WTC11 (cell line): ENCODE measurements around the gene FLRT1. TPM values are rescaled to one million over a fixed set of nuclear protein-coding genes. Genes with fewer than 3 reads are reported as not detected.

Source experiments
- ATAC-seq: fragments of 200-7000 bp; cut with Tn5 transposase; 2 replicates; pipeline ENCODE4 v1.10.0; 2021; ENCODE audit warnings: mild to moderate bottlenecking, moderate library complexity
- CTCF ChIA-PET: fragments of 300-600 bp; sonication (Branson Sonifier 250); formaldehyde crosslinking; loops from one replicate; lab custom pipeline; 2021; ENCODE audit warnings: antibody characterized with exemption; lab: Charles Lee
- POLR2A ChIA-PET: fragments of 350-600 bp; sonication (Branson Sonifier 250); formaldehyde crosslinking; loops from one replicate; lab custom pipeline; 2021; ENCODE audit warnings: antibody characterized with exemption; lab: Charles Lee
- DNase-seq: peaks from one replicate; pipeline ENCODE4 v3.0.0; 2021; ENCODE audit warnings: low spot score
- H3K27ac Mint-ChIP-seq: 2 replicates; pipeline ENCODE4 v1.8.0; 2021; ENCODE audit warnings: mixed read lengths
- H3K27me3 Mint-ChIP-seq: 2 replicates; pipeline ENCODE4 v1.8.0; 2021; ENCODE audit warnings: low read depth, mild to moderate bottlenecking, moderate library complexity, mixed read lengths
- H3K36me3 Mint-ChIP-seq: 2 replicates; pipeline ENCODE4 v1.8.0; 2021; ENCODE audit warnings: mixed read lengths
- H3K4me1 Mint-ChIP-seq: 2 replicates; pipeline ENCODE4 v1.8.0; 2022; ENCODE audit warnings: mixed read lengths
- H3K4me3 Mint-ChIP-seq: 2 replicates; pipeline ENCODE4 v1.8.0; 2021; ENCODE audit warnings: mild to moderate bottlenecking, moderate library complexity, mixed read lengths
- H3K9me3 Mint-ChIP-seq: 2 replicates; pipeline ENCODE4 v1.8.0; 2021; ENCODE audit warnings: mixed read lengths
- AR ChIP-seq: fragments of 250-450 bp; sonication (Bioruptor Pico); IDR thresholded peaks from 2 replicates; pipeline ENCODE4 v1.9.0; 2021; ENCODE audit warnings: mild to moderate bottlenecking
- ATF2 ChIP-seq: sonication (generic); formaldehyde crosslinking; IDR thresholded peaks from 2 replicates; pipeline ENCODE4 v1.8.1; 2022; ENCODE audit warnings: low read depth, missing genetic modification reagents, borderline replicate concordance
- ATF3 ChIP-seq: sonication (generic); formaldehyde crosslinking; conservative IDR thresholded peaks from 2 replicates; pipeline ENCODE4 v1.8.1; 2022; ENCODE audit warnings: mild to moderate bottlenecking, missing genetic modification reagents
- E2F5 ChIP-seq: sonication (generic); formaldehyde crosslinking; IDR thresholded peaks from 2 replicates; pipeline ENCODE4 v1.8.1; 2022; ENCODE audit warnings: mild to moderate bottlenecking, moderate library complexity, missing genetic modification reagents
- FOXK1 ChIP-seq: sonication (generic); formaldehyde crosslinking; IDR thresholded peaks from 2 replicates; pipeline ENCODE4 v1.8.0; 2022; ENCODE audit warnings: mild to moderate bottlenecking, moderate library complexity, missing genetic modification reagents
- MXD4 ChIP-seq: fragments of 250-450 bp; sonication (Bioruptor Pico); IDR thresholded peaks from 2 replicates; pipeline ENCODE4 v1.8.0; 2021; ENCODE audit warnings: mild to moderate bottlenecking, moderate library complexity, borderline replicate concordance
- MYBL2 ChIP-seq: sonication (generic); formaldehyde crosslinking; IDR thresholded peaks from 2 replicates; pipeline ENCODE4 v1.8.1; 2023; ENCODE audit warnings: mild to moderate bottlenecking, moderate library complexity, missing genetic modification reagents
- PREB ChIP-seq: sonication (generic); formaldehyde crosslinking; IDR thresholded peaks from 2 replicates; pipeline ENCODE4 v1.8.1; 2022; ENCODE audit warnings: mild to moderate bottlenecking, missing genetic modification reagents, moderate library complexity, borderline replicate concordance
- TEAD1 ChIP-seq: sonication (generic); formaldehyde crosslinking; IDR thresholded peaks from 2 replicates; pipeline ENCODE4 v1.8.0; 2022; ENCODE audit warnings: mild to moderate bottlenecking, missing genetic modification reagents
- USF1 ChIP-seq: sonication (generic); formaldehyde crosslinking; IDR thresholded peaks from 2 replicates; pipeline ENCODE4 v1.8.0; 2022; ENCODE audit warnings: mild to moderate bottlenecking, missing genetic modification reagents
- ZNF121 ChIP-seq: sonication (generic); formaldehyde crosslinking; IDR thresholded peaks from 2 replicates; pipeline ENCODE4 v1.8.0; 2023; ENCODE audit warnings: missing genetic modification reagents
- ZNF396 ChIP-seq: fragments of 250-450 bp; sonication (Bioruptor Pico); IDR thresholded peaks from 2 replicates; pipeline ENCODE4 v1.8.0; 2021; ENCODE audit warnings: mild to moderate bottlenecking, moderate library complexity, borderline replicate concordance
- ZNF532 ChIP-seq: fragments of 250-450 bp; sonication (Bioruptor Pico); IDR thresholded peaks from 2 replicates; pipeline ENCODE4 v1.9.0; 2021; ENCODE audit warnings: mild to moderate bottlenecking, borderline replicate concordance
- ZSCAN18 ChIP-seq: fragments of 250-450 bp; sonication (Bioruptor Pico); IDR thresholded peaks from 2 replicates; pipeline ENCODE4 v2.1.2; 2022; ENCODE audit warnings: mild to moderate bottlenecking, moderate library complexity
- total RNA-seq: library from RNA; stranded (reverse); gene quantifications from 3 replicates; pipeline ENCODE4 v1.2.3, GENCODE V29; 2021

The FLRT1 gene
- total RNA-seq, 1 experiment from 2014 or later: 0.20 TPM

- ATAC-seq (no peak), DNase-seq (no peak)
- TF ChIP-seq ZNF396 (CRISPR knock-in tag) (no peak), ZNF121 (peak; percentile 79)
- ChIA-PET CTCF (no interaction called here), POLR2A (no interaction called here)
- H3K4me1 Mint-ChIP-seq: peaks cover 18% of the 10 kb centered on the region
- H3K4me3 Mint-ChIP-seq: no peak overlapping the region
- no peaks in the 10 kb centered on the region for H3K9me3 Mint-ChIP-seq
- no peaks in the 10 kb centered on the region for H3K36me3 Mint-ChIP-seq
- peaks cover 86% of the 10 kb centered on the region for H3K27me3 Mint-ChIP-seq
- H3K27ac Mint-ChIP-seq: no peak overlapping the region
Measured at GRCh38 chr11:64004590-64004984, 31.1 kb upstream of the FLRT1 start.

GRCh38 chr11:64005691-64006090 lies 30.0 kb upstream of the FLRT1 start:
- peaks cover 4% of the 10 kb centered on the region; the same call in 1 of the 2 replicates for H3K36me3 Mint-ChIP-seq
- no peak overlapping the region for H3K27ac Mint-ChIP-seq
- ChIA-PET CTCF (interaction anchor here (0.6 kb wide), 1 partner anchor 296 kb away, joined by 3 read pairs; no protein-coding TSS in a partner anchor), POLR2A (no interaction called here)
- TF ChIP-seq MYBL2 (CRISPR knock-in tag): no peak
- no peak for TF ChIP-seq MXD4 (CRISPR knock-in tag)
- no peak for TF ChIP-seq E2F5 (CRISPR knock-in tag)
- no peak for TF ChIP-seq ZNF532
- no peak for TF ChIP-seq ATF2 (CRISPR knock-in tag)
- peaks cover 97% of the 10 kb centered on the region for H3K27me3 Mint-ChIP-seq
- peaks cover 7% of the 10 kb centered on the region for H3K9me3 Mint-ChIP-seq
- H3K4me3 Mint-ChIP-seq: no peak overlapping the region
- peaks cover 18% of the 10 kb centered on the region for H3K4me1 Mint-ChIP-seq
- ATAC-seq (no peak), DNase-seq (no peak)

GRCh38 chr11:64006398-64006797 lies 29.3 kb upstream of the FLRT1 start:
- POLR2A ChIA-PET: no interaction called here
- peaks cover 18% of the 10 kb centered on the region for H3K4me1 Mint-ChIP-seq
- peaks cover 14% of the 10 kb centered on the region for H3K9me3 Mint-ChIP-seq
- TF ChIP-seq PREB (CRISPR knock-in tag): no peak
- TF ChIP-seq TEAD1: no peak
- TF ChIP-seq USF1 (CRISPR knock-in tag): no peak
- TF ChIP-seq ZSCAN18 (CRISPR knock-in tag): no peak
- no peak for TF ChIP-seq ATF3 (CRISPR knock-in tag)
- TF ChIP-seq FOXK1 (CRISPR knock-in tag): no peak
- TF ChIP-seq AR: no peak
- TF ChIP-seq, all 79 proteins: peak for 0
- H3K27me3 Mint-ChIP-seq: peaks cover 98% of the 10 kb centered on the region
- ATAC-seq (no peak), DNase-seq (no peak)
- no peak overlapping the region for H3K27ac Mint-ChIP-seq
- H3K4me3 Mint-ChIP-seq: 0 out of 2 replicates have a peak overlapping the region, but pooled peaks have one; percentile 69
- H3K36me3 Mint-ChIP-seq: peaks cover 8% of the 10 kb centered on the region
- CTCF ChIA-PET: interaction anchor here (0.5 to 2.9 kb wide), 5 partner anchors 10 to 180 kb away, joined by 3 to 12 read pairs (median 5); partner anchors contain the start of gene STIP1
